GM23338 (cell line): ENCODE measurements around the gene FGGY. TPM values are rescaled to one million over a fixed set of nuclear protein-coding genes. Genes with fewer than 3 reads are reported as not detected.

Source experiments
- ATAC-seq: fragments of 200-7000 bp; cut with Tn5 transposase; 3 replicates; pipeline ENCODE4 v1.9.1; 2020
- DNase-seq: peaks from one replicate; pipeline ENCODE4 v3.0.0-alpha.2; 2015; ENCODE audit warnings: low spot score
- H2AFZ ChIP-seq: fragments of 200-600 bp; sonication (generic); 2 replicates; pipeline ENCODE4 v1.8.0; 2016; ENCODE audit warnings: antibody characterized with exemption, mild to moderate bottlenecking, moderate library complexity
- H3F3A ChIP-seq: fragments of 200-600 bp; sonication (generic); replicated peaks from 2 replicates; pipeline ENCODE4 v1.8.0; 2017; ENCODE audit warnings: antibody characterized with exemption, mixed run types, low read depth
- H3K27ac ChIP-seq: fragments of 200-600 bp; sonication (generic); 2 replicates; pipeline ENCODE4 v1.6.1; 2016; ENCODE audit warnings: low read depth
- H3K27me3 ChIP-seq: fragments of 200-600 bp; sonication (generic); 2 replicates; pipeline ENCODE4 v1.8.0; 2016; ENCODE audit warnings: mild to moderate bottlenecking, mixed run types, moderate library complexity; ENCODE audit not compliant: insufficient read depth
- H3K36me3 ChIP-seq: fragments of 200-600 bp; sonication (generic); 2 replicates; pipeline ENCODE4 v1.8.0; 2016; ENCODE audit warnings: mild to moderate bottlenecking; ENCODE audit not compliant: insufficient read depth
- H3K4me1 ChIP-seq: fragments of 200-600 bp; sonication (generic); 2 replicates; pipeline ENCODE4 v1.8.0; 2016; ENCODE audit warnings: mild to moderate bottlenecking, moderate library complexity; ENCODE audit not compliant: insufficient read depth
- H3K4me2 ChIP-seq: fragments of 200-600 bp; sonication (generic); 2 replicates; pipeline ENCODE4 v1.7.1; 2017; ENCODE audit warnings: mixed run types
- H3K4me3 ChIP-seq: fragments of 200-600 bp; sonication (generic); 2 replicates; pipeline ENCODE4 v1.6.1; 2016; ENCODE audit warnings: mixed run types
- H3K79me2 ChIP-seq: fragments of 200-600 bp; sonication (generic); replicated peaks from 2 replicates; pipeline ENCODE4 v1.8.0; 2017; ENCODE audit warnings: mild to moderate bottlenecking; ENCODE audit not compliant: insufficient read depth
- H3K9me2 ChIP-seq: fragments of 200-600 bp; sonication (generic); 2 replicates; pipeline ENCODE4 v1.8.0; 2017; ENCODE audit not compliant: insufficient read depth
- H4K20me1 ChIP-seq: fragments of 200-600 bp; sonication (generic); replicated peaks from 2 replicates; pipeline ENCODE4 v1.8.0; 2017; ENCODE audit warnings: mild to moderate bottlenecking; ENCODE audit not compliant: insufficient read depth
- H3K27ac Mint-ChIP-seq: 2 replicates; pipeline ENCODE4 v1.8.0; 2020; ENCODE audit warnings: inconsistent platforms, mild to moderate bottlenecking, moderate library complexity, mixed read lengths
- H3K27me3 Mint-ChIP-seq: 3 replicates; pipeline ENCODE4 v1.8.0; 2022; ENCODE audit warnings: low read depth, mild to moderate bottlenecking, moderate library complexity, mixed read lengths, inconsistent platforms; ENCODE audit not compliant: insufficient read depth, poor library complexity
- H3K36me3 Mint-ChIP-seq: 3 replicates; pipeline ENCODE4 v1.8.0; 2021; ENCODE audit warnings: low read depth, mild to moderate bottlenecking, inconsistent platforms, moderate library complexity, mixed read lengths
- H3K4me1 Mint-ChIP-seq: 3 replicates; pipeline ENCODE4 v1.8.0; 2020; ENCODE audit warnings: mild to moderate bottlenecking, inconsistent platforms, mixed read lengths
- H3K4me3 Mint-ChIP-seq: 3 replicates; pipeline ENCODE4 v1.8.0; 2021; ENCODE audit warnings: moderate library complexity, mild to moderate bottlenecking, inconsistent platforms, mixed read lengths
- H3K9me3 Mint-ChIP-seq: 3 replicates; pipeline ENCODE4 v1.8.0; 2020; ENCODE audit warnings: moderate library complexity, mild to moderate bottlenecking, inconsistent platforms, mixed read lengths
- CREB1 ChIP-seq: fragments of 250-450 bp; sonication (Bioruptor Pico); IDR thresholded peaks from 2 replicates; pipeline ENCODE4 v1.5.0; 2020; ENCODE audit warnings: low read depth, mild to moderate bottlenecking, moderate library complexity
- CTCF ChIP-seq, 2 experiments: fragments of 200-600 bp in 1 of 2; sonication (generic) in 1 of 2; conservative IDR thresholded peaks; 2 replicates each; pipeline versions ENCODE4 v1.5.1 to v1.6.1; 2016 to 2017; ENCODE audit warnings: antibody characterized with exemption in 2 of 2, low read depth in 2 of 2, mild to moderate bottlenecking in 2 of 2, moderate library complexity in 1 of 2
- ETS1 ChIP-seq: IDR thresholded peaks from 2 replicates; pipeline ENCODE4 v1.6.1; 2016; ENCODE audit warnings: antibody characterized with exemption
- EZH2phosphoT487 ChIP-seq: fragments of 200-600 bp; sonication (generic); IDR thresholded peaks from one replicate; pipeline ENCODE4 v1.8.1; 2018; ENCODE audit warnings: antibody characterized with exemption; ENCODE audit not compliant: unreplicated experiment
- JUNB ChIP-seq: IDR thresholded peaks from one replicate; pipeline ENCODE4 v1.6.1; 2016; ENCODE audit warnings: antibody characterized with exemption; ENCODE audit not compliant: unreplicated experiment
- NANOG ChIP-seq: IDR thresholded peaks from 2 replicates; pipeline ENCODE4 v1.6.1; 2016; ENCODE audit warnings: antibody characterized with exemption, borderline replicate concordance
- POLR2AphosphoS5 ChIP-seq: IDR thresholded peaks from 2 replicates; pipeline ENCODE4 v1.6.1; 2016; ENCODE audit warnings: antibody characterized with exemption, low read depth
- STAT1 ChIP-seq: IDR thresholded peaks from one replicate; pipeline ENCODE4 v1.6.1; 2016; ENCODE audit warnings: antibody characterized with exemption; ENCODE audit not compliant: unreplicated experiment
- ZNF114 ChIP-seq: fragments of 250-450 bp; sonication (Bioruptor Pico); IDR thresholded peaks from 2 replicates; pipeline ENCODE4 v1.5.0; 2020; ENCODE audit warnings: mild to moderate bottlenecking, moderate library complexity
- ZNF331 ChIP-seq: fragments of 250-450 bp; sonication (Bioruptor Pico); IDR thresholded peaks from 2 replicates; pipeline ENCODE4 v1.5.0; 2020; ENCODE audit warnings: low read depth, mild to moderate bottlenecking, moderate library complexity
- polyA plus RNA-seq: library from polyadenylated mRNA; unstranded; fragments of >200 nt; fragmentation: Nextera tagmentation; extraction: Ambion mirVana; gene quantifications from 2 replicates; pipeline ENCODE4 v1.2.1, GENCODE V29; 2016
- total RNA-seq: library from RNA; depleted of rRNA; stranded (reverse); fragments of >200 nt; shearing (Covaris generic); gene quantifications from 2 replicates; pipeline ENCODE4 v1.2.3, GENCODE V29; 2014
- TF ChIP-seq, protein P1 (sequence below): fragments of 250-450 bp; sonication (Bioruptor Pico); IDR thresholded peaks from 2 replicates; pipeline ENCODE4 v1.5.0; 2020; ENCODE audit warnings: mild to moderate bottlenecking, moderate library complexity
- TF ChIP-seq, protein P2 (sequence below): IDR thresholded peaks from one replicate; pipeline ENCODE4 v1.6.1; 2018; ENCODE audit warnings: antibody characterized with exemption; ENCODE audit not compliant: unreplicated experiment

Gene FGGY
- total and polyA plus RNA-seq, 2 experiments from 2014 or later, result 10.9 to 21.4 TPM

GRCh38 chr1:59352065-59352464 lies 55.2 kb downstream of the FGGY start (continued):
- TF ChIP-seq CTCF (conservative IDR thresholded peaks at IDR 0.05; ENCODE audit: low read depth in 2 of 2) (no peak), EZH2phosphoT487 (no peak), CREB1 (no peak)

DNA sequence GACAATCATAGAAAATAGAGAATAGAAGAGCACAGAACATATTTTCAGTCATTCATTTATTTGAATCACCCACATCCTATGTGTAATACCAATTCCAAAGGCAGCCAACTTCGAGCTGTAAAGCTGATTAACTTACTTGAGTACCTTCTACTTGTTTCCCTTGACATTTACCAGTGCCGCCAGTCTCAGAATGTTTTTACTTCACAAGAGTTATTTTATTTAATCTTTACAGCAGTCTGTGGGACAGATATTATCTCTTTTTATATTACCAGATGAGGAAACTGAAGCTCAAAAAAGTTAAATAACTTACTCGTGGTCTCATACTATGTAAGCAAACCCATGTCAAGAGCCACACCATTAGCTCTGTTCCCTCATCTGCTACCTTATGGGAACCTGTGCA lies 56.6 kb downstream of the FGGY start:
- Histone ChIP-seq H3K36me3 (no peaks in the 10 kb centered on the region), H3K4me2 (no peak overlapping the region), H3K4me3 (no peak overlapping the region), H3K27ac (no peak overlapping the region), H3K9me2 (no peaks in the 10 kb centered on the region), H4K20me1 (no peaks in the 10 kb centered on the region), H3K4me1 (no peaks in the 10 kb centered on the region), H3K79me2 (no peaks in the 10 kb centered on the region), H2AFZ (no peak overlapping the region), H3F3A (no peaks in the 10 kb centered on the region), H3K27me3 (no peaks in the 10 kb centered on the region)
- H3K36me3 Mint-ChIP-seq, result no peaks in the 10 kb centered on the region
- H3K4me3 Mint-ChIP-seq, result no peak overlapping the region
- peaks cover 1% of the 10 kb centered on the region for H3K27me3 Mint-ChIP-seq
- ATAC-seq, result no peak
- H3K27ac Mint-ChIP-seq, result no peak overlapping the region
- no peaks in the 10 kb centered on the region for H3K9me3 Mint-ChIP-seq
- DNase-seq, result no peak
- no peaks in the 10 kb centered on the region; the same call in 2 of the 3 replicates for H3K4me1 Mint-ChIP-seq
- no peak for TF ChIP-seq ZNF114 (CRISPR knock-in tag)
- TF ChIP-seq JUNB, result no peak
- TF ChIP-seq, protein P1, sequence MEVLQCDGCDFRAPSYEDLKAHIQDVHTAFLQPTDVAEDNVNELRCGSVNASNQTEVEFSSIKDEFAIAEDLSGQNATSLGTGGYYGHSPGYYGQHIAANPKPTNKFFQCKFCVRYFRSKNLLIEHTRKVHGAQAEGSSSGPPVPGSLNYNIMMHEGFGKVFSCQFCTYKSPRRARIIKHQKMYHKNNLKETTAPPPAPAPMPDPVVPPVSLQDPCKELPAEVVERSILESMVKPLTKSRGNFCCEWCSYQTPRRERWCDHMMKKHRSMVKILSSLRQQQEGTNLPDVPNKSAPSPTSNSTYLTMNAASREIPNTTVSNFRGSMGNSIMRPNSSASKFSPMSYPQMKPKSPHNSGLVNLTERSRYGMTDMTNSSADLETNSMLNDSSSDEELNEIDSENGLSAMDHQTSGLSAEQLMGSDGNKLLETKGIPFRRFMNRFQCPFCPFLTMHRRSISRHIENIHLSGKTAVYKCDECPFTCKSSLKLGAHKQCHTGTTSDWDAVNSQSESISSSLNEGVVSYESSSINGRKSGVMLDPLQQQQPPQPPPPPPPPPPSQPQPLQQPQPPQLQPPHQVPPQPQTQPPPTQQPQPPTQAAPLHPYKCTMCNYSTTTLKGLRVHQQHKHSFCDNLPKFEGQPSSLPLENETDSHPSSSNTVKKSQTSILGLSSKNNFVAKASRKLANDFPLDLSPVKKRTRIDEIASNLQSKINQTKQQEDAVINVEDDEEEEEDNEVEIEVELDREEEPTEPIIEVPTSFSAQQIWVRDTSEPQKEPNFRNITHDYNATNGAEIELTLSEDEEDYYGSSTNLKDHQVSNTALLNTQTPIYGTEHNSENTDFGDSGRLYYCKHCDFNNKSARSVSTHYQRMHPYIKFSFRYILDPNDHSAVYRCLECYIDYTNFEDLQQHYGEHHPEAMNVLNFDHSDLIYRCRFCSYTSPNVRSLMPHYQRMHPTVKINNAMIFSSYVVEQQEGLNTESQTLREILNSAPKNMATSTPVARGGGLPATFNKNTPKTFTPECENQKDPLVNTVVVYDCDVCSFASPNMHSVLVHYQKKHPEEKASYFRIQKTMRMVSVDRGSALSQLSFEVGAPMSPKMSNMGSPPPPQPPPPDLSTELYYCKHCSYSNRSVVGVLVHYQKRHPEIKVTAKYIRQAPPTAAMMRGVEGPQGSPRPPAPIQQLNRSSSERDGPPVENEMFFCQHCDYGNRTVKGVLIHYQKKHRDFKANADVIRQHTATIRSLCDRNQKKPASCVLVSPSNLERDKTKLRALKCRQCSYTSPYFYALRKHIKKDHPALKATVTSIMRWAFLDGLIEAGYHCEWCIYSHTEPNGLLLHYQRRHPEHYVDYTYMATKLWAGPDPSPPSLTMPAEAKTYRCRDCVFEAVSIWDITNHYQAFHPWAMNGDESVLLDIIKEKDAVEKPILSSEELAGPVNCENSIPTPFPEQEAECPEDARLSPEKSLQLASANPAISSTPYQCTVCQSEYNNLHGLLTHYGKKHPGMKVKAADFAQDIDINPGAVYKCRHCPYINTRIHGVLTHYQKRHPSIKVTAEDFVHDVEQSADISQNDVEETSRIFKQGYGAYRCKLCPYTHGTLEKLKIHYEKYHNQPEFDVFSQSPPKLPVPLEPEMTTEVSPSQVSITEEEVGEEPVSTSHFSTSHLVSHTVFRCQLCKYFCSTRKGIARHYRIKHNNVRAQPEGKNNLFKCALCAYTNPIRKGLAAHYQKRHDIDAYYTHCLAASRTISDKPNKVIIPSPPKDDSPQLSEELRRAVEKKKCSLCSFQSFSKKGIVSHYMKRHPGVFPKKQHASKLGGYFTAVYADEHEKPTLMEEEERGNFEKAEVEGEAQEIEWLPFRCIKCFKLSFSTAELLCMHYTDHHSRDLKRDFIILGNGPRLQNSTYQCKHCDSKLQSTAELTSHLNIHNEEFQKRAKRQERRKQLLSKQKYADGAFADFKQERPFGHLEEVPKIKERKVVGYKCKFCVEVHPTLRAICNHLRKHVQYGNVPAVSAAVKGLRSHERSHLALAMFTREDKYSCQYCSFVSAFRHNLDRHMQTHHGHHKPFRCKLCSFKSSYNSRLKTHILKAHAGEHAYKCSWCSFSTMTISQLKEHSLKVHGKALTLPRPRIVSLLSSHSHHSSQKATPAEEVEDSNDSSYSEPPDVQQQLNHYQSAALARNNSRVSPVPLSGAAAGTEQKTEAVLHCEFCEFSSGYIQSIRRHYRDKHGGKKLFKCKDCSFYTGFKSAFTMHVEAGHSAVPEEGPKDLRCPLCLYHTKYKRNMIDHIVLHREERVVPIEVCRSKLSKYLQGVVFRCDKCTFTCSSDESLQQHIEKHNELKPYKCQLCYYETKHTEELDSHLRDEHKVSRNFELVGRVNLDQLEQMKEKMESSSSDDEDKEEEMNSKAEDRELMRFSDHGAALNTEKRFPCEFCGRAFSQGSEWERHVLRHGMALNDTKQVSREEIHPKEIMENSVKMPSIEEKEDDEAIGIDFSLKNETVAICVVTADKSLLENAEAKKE (CRISPR knock-in tag), result no peak
- no peak for TF ChIP-seq ETS1
- no peak for TF ChIP-seq STAT1
- no peak for TF ChIP-seq POLR2AphosphoS5
- TF ChIP-seq NANOG, result no peak
- no peak for TF ChIP-seq EZH2phosphoT487
- no peak for TF ChIP-seq ZNF331 (CRISPR knock-in tag)
- TF ChIP-seq, protein P2, sequence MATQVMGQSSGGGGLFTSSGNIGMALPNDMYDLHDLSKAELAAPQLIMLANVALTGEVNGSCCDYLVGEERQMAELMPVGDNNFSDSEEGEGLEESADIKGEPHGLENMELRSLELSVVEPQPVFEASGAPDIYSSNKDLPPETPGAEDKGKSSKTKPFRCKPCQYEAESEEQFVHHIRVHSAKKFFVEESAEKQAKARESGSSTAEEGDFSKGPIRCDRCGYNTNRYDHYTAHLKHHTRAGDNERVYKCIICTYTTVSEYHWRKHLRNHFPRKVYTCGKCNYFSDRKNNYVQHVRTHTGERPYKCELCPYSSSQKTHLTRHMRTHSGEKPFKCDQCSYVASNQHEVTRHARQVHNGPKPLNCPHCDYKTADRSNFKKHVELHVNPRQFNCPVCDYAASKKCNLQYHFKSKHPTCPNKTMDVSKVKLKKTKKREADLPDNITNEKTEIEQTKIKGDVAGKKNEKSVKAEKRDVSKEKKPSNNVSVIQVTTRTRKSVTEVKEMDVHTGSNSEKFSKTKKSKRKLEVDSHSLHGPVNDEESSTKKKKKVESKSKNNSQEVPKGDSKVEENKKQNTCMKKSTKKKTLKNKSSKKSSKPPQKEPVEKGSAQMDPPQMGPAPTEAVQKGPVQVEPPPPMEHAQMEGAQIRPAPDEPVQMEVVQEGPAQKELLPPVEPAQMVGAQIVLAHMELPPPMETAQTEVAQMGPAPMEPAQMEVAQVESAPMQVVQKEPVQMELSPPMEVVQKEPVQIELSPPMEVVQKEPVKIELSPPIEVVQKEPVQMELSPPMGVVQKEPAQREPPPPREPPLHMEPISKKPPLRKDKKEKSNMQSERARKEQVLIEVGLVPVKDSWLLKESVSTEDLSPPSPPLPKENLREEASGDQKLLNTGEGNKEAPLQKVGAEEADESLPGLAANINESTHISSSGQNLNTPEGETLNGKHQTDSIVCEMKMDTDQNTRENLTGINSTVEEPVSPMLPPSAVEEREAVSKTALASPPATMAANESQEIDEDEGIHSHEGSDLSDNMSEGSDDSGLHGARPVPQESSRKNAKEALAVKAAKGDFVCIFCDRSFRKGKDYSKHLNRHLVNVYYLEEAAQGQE, result no peak
